Stimulated activated CD8-positive, alpha-beta memory T cell treated with anti-CD3 and anti-CD28 coated beads, Interleukin-7, amount 100 ng/mL, for 4 hours (primary cell): ENCODE measurements around the gene ST6GAL1.
A peak's percentile ranks its signal among the peaks of the same experiment; 100 is the strongest.
"Not testable (repeated sequence)": the region's sequence is repeated elsewhere in the genome, so short reads cannot be mapped to it uniquely, and the experiment has no call there.

ENCODE experiments used
- DNase-seq, 2 donors: peaks; one replicate each; pipeline ENCODE4 v3.0.0-alpha.2; 2020; ENCODE audit warnings: low read depth in 2 of 2

The ST6GAL1 gene

DNA sequence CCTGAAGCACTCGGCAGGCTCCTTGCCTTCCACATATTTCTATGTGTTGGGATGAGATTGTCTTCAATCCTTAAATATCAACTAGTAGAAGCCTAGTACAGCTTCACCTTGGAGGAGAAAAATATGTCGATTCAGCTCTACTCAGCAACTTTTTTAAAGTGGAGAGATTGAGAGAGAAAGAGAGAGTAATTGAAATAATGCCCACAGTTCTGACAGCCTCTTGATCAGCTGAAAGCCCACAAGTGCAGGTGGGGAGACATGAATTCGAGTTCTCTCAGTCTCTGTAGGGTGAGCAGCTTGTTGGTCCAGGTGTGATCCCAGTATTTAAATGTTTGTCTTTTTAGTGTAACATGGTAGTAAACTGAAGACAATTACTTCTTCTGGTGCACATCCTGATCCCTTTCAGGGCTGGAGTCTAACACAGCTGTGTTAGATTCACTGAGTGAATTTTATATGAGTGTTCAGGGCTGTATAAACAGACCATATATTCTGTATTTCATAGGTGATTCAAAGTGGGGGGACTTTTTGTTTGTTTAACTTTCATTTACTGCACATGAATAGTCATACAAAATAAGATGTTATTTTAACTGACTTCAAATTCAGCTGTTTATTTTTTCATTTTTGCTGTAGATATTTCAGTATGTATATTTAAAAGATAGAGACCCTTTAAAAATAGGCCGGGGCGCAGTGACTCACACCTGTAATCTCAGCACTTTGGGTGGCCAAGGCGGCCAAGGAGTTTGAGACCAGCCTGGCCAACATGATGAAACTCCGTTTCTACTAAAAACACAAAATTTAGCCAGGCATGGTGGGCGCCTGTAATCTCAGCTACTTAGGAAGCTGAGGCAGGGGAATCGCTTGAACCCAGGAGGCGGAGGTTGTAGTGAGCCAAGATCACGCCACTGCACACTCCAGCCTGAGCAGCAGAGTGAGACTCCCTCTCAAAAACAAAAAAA is 64.0 kb downstream of the ST6GAL1 start:
- DNase-seq: no peak

DNA sequence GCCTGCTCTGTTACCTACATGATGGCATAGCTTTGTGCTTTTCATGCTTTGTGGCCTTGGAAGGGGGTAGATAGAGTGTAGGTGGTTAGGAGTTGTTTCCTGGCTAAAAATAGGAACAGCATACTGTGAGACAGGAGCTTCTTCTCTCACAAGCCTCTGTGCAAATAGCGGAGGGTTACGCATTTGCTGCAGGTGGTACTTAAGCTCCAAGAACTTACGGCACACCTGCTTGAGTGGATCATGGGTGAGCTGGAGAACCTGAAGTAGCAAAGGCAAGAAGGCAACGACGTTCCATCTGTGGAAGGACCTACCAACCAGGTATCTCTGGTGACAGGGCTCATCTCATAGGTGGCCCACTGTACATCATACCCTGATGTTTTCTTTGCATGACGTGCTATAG is 66.0 kb downstream of the ST6GAL1 start:
- no peak for DNase-seq

DNA sequence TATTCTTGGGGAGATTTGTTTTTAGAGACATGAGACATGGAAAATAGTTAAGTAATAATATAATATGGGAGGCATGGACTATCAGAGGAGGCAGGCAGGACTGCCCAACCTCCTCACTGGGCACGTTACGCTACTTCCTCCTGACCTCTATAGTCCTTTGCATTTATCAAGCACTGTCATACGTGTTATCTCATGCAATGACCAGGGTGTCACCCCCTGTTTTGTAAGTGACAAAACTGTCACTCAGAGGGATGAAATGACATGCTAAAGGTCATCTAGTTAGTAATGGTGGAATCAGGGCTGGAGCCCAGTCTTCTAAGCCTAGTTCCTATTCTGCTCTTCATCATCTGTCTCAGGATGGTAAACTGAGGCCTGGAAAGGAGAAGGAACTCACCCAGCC is 66.7 kb downstream of the ST6GAL1 start:
- no peak for DNase-seq

DNA sequence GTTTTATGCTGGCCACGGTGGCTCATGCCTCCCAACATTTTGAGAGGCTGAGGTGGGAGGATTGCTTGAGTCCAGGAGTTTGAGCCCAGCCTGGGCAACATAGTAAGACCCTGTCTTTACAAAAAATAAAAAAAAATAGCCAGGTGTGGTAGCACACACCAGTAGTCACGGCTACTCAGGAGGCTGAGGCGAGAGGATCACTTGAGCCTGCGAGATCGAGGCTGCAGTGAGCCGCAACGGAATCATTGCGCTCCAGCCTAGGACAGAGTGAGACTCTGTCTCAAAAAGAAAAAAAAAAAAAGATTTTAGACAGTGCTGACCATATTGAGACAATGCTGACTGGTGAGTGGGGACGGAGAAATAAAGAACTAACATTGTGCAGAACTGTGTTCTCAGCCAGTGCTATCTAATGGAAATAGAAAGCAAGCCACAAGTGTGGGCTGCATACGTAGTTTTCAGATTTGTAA is 67.2 kb downstream of the ST6GAL1 start:
- no peak for DNase-seq

DNA sequence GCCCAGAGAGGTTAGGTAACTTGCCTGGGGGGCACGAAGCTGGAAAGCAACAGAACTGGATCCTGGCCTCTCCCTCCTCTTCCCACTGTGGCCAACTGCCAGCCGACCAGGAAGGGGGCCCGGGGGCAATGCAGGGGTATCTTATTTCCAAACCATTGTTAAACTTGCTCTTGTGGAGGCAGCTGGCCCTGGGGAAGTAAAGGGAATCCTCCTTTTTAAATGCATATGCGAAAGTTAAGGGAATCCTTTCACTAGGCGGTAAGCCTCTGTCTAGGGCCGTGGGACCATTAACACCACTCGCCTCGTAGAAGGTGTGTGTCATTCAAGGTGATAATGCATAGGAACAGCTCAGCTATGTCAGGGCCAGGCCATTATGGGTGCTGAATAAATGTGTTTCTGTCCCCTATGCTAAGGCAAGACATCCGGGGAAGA is 68.6 kb downstream of the ST6GAL1 start:
- DNase-seq: no peak

DNA sequence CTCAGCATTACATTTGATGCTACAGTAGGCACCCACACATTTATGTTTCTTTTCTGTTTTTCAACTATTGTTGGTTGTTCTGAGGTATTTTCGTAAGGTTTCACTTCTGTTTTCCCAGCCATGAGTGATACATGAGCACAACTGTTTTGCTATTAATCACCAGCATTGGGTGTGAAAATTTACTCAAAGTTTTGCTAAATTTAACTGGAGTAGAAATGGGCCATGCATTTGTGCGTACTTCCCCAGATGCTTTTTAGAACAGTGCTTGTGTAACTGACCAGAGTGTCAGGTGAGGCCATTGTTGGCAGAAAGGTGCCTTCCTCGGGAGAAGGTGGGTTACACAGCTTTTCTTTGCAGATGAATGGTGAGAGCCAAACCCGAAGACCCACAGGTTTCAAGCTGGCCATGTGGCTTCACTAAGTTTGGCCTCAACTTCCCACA is 70.4 kb downstream of the ST6GAL1 start:
- DNase-seq: no peak

DNA sequence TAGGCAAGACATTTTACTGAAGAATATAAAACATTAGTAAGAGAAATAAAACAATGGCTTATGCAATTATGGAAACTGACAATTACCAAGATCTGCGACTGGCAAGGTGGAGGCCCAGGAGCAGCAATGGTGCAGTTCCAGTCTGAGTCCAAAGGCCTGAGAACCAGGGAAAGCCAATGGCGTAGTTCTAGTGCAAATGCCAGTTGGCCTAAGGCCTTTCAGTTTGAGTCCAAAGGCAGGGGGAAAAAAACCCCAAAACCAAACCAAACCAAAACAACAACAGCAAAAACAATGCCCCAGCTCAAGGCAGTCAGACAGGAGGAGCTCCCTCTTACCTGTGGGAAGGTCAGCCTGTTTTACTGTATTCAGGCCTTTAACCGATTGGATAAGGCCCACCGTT is 72.6 kb downstream of the ST6GAL1 start:
- no peak for DNase-seq

DNA sequence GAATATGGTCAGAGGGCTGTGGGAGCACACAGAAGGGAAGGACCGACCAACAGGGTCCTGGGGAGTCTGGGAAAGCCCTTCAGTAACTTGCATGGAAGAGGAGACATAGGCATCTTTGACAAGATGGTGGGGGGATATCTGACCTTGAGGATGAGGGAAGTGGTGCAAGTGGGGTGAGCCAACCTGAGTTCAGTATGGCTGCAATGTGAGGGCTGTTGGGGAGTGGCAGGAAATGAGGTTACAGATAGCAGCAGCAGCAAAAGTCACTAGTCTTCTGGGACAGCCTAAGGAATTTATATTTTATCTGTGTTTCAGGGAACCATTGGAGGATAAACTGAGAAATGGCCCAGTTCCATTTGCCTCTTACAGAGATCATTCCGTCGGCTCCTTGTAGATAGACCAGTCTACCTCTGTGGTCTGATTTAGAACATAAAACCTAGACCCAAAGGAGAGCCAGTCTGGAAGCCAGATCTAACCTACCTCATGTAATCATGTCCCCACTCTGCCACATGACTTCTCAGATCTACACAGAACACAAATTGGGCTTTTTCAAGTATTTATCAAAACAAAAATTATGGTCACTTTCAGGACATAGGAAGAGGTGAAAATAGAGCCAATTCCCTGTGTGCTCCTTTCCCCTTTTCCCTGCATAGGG is 75.6 kb downstream of the ST6GAL1 start:
- no peak for DNase-seq

DNA sequence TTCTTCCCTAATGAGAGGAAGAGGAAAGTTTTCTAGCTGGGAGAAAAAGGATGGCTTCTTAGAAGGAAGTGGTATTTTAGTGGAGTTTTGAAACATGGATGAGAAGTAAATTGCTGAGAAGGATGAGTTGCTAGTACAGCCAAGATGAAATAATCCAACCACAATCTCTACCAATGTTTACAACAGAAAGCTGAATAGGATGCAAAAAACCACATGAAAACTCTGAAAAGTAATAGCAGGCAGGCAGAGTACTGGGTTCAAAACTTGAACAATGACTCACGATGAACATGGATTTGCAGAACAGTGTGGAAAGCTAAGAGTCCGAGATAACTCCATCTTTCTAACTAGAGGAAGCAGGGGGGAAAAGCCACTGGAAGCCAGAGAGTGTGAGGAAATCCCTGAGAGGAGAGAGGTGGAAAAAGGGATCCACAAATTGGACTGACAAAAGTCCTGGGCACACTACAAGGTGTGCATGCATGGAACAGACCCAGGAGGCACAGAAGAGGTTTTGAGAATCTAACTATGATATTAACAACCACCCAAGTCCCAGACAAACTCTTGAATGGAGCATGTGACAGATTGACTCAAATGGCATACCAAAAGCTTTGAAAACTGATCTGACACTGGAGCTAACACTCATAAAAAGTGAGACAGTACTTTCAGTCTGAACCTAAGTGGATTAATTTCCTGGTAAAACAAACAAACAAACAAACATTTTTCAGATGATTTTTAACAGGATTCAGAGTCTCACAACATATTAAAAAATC is 76.7 kb downstream of the ST6GAL1 start:
- DNase-seq: no peak

DNA sequence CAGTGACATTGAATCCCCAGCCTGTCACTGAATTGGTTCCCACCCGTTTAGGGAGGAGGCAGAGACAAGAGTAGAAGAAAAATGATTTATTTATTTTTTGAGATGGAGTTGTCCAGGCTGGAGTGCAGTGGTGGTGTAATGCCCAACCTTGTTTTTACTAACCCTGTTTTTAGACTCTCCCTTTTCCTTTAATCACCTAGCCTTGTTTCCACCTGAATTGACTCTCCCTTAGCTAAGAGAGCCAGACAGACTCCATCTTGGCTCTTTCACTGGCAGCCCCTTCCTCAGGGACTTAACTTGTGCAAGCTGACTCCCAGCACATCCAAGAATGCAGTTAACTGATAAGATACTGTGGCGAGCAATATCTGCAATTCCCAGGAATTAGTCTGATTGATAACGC is 80.1 kb downstream of the ST6GAL1 start:
- not testable (repeated sequence) for DNase-seq

DNA sequence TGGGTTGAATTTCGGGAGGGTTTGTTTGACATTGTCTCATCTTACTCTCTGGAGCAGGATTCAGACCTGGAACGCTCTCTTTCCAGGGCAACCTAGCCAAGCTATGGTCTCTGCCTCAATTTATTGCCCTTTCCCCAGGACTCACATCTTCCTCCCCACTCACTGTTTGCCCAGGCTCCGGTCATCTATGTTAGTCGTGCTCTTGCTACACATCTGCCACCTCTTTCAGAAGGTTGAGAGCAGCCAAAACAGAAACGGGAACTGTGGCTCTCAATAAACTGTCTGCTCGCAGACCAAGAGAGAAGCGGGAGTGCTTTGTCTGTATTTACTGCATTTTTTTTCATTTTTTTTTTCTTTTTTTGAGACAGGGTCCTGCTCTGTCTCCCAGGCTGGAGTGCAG is 81.6 kb downstream of the ST6GAL1 start:
- no peak for DNase-seq

DNA sequence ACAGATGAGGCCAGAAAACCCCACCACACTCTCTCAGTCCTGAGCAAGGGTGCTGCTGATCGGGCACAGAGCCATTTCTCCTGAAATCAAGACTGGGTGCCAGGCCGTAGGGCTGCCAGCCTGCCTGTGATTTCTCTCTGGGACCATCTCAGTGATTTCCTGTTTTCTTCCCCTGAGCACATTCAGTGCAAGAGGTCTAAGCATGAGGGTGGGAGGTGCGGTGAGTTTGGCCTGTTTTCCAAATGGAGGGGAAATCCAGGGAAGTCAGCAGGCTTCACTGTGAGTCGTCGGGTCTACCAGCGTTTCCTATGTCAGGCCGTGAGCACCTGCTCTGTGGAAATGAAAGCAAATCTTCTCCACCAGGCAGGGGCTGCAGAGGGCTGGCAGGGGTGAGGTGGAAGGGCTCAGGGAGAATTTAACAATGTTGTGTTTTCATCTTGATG is 82.3 kb downstream of the ST6GAL1 start:
- peak; percentile 33 to 34 for DNase-seq

DNA sequence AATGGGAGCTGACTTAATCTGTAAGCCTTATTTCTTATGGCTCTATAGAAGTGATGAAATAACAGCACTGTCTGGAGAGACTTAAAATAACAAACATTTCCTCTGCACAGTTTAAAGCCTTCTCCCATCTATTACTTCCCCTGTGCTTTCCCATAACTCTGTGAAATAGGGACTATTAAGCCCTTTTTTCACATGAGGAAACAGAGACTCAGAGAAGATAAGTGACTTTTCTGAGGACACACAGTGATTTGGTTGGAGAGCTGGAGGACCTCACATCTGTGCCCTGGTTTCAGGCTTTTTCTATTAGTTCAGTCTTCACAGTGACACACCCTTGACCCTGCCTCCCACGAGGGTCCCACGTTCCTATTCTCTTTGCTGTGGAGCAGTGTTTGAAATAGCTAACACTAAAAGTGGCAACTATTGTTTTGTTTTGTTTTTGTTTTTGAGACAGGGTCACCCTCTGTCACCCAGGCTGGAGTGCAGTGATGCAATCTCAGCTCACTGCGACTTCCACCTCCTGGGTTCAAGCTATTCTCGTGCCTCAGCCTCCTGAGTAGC is 82.9 kb downstream of the ST6GAL1 start:
- no peak for DNase-seq

DNA sequence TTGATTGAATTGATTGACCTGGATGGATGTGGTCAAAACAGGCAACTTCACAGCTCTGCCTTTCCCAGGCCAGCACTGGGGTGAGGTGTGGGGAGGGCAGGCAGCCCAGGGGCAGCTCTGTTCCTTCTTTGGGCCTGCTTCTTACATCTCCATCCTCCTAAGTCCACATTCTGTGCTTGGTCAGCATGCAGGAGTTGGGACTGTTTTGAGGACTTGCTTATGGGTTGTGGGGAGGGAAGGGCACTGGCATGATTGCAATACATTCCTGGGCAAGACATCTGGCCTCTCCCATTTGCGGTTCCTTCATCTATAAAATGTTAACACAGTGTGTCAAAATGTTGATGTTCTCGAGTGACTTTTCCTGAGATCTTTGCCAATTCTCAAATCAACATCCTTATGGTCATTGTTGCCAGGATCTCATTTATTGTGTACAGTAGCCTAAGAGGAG is 84.1 kb downstream of the ST6GAL1 start:
- no peak for DNase-seq

DNA sequence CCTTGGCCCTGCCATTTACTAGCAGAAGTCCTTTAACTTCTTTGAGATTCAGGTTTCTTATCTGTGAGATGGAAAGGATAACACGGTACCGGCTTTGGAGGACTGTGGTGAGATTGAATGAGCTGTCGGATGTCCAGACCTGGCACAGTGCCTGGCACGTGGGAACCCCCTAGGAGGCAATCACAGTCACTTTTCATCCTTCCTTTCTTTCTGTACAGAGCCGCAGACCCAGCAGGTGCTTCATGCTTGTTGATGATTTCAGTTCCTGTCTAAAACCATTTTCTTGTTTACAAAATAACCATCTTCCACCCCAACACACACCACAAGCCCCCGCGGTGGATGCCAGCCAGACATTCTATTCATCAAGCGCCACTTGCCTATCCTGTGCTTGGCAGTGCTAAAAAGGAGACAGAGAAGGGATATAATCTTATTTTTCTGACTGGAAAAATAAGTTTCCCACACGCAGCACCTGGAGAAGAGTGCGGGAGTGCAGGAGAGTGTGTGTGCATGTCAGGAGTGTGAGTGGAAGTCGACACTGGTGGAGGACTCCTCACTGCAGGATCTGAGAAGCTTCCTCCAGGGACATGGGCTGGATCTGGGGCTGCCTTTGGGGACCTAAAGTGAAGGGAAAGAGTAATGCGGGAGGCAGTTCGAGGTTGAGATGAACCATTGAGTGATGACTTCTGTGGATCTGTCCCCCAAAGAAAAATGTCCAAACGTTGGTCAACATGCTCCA is 85.7 kb downstream of the ST6GAL1 start:
- no peak for DNase-seq

DNA sequence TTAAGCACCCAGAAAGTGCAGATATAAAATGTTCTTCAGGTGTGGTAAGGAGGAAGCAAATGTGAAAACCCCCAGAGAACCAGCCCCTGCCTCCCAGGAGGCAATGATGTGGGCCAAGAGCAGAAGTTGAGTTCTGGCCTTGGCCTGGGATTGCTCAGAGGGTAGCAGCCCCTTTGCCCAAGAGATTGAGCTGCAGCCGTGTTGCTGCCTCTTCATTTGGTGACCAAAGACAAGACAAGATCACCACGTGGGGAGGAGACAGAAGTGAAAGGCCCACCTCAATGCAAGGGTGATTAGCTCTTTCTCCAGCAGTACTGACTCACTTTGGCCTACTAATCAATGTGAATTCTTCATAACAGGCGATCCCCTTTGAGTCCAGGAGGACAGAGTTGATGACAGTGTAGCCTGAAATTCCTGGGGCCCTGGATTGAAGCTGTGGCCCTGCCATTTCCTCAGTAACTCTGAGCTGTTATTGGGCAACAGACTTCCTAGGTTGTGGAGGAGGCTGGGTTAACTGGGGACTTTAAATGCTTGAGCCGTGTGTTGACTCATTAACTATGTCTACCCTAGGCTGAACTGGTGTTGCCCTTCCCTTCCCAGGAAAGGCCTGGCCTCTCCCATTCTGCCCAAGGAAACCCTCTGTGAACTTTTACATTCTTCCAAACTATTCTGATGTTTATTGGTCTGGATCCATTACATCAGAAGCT is 86.5 kb downstream of the ST6GAL1 start:
- DNase-seq: no peak

DNA sequence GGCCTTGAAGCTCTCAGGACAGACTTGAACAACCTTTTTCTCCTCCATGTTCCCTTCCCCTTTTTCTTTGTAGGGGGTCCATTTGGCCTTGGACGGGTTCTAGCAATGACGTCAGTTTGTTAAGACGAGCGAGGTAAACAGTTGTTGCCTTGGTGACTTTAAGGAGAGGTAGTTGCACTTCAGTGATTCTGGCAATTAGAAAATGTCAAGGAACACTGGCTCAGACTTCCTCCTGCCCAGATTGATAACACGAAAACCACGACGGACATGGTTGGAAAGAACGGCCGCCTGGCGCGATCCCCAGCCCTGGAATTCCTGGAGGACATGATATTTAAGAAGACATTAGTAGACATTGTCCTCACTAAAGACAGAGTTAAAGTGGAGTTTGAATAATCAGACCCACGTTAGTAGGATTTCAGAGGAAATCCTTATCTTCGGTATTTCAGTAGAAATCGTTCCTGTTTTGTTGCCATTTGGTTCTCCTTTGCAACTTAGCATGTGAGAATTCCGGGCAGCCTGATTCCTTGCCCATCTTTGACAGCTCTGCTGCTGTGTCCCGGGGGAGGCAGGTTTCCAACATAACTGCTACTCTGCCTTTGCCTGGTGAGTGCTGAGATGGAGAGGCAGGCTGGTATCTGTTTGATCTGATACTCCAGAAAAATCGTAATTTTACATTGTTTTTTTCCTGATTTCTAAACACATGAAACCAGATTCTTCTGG is 87.3 kb downstream of the ST6GAL1 start:
- no peak for DNase-seq

DNA sequence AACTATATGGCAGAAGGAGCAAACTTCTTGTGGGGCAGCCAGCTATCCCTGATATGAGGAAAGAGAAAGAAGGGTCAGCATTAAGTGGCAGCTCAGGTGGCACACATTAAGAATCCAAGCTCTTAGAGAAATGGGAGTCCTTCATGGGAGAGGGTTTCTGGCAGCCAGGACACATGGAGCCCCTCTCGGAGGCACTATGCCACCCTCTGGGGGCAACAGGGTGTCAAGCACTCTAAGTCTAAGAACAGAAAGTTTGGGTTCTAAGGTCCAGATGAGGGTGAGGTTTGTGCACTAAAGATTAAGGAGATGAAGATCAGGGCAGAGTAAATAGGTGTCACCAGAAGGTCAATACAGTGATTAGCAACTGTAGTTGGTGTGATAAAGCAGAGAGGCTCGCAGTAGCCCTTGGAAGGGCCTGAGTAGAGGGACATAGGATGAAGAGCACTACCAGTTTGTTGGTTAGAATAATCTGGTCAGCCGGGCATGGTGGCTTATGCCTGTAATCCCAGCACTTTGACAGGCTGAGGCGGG is 89.3 kb downstream of the ST6GAL1 start:
- DNase-seq: no peak

DNA sequence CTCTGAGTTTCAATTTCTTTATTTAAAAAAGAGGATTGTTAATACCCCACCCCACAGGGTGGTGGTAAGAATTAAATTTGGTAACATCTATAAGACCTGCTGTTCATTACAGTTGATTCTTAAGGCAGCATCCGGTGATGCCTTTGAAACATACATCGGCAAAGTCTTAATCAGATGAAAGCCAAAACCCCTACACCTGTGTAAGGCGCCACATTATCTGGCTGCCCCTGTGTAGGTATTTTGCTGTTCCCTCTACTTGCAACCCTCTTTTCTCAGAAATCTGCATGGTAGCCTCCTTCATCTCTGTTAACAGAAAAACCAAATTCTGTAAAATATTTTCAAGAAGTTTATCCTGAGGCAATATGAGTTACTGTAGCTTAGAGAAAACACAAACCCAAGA is 90.0 kb downstream of the ST6GAL1 start:
- DNase-seq: no peak
